IgD-negative memory B cell (primary cell): Measurements from ENCODE around the gene CST2. TPM values are rescaled to one million over a fixed set of nuclear protein-coding genes. Genes with fewer than 3 reads are reported as not detected.
"Not testable (repeated sequence)": the region's sequence is repeated elsewhere in the genome, so short reads cannot be mapped to it uniquely, and the experiment has no call there.

Experiments
- H3K27ac Mint-ChIP-seq, 3 donors: one replicate each; pipeline ENCODE4 v1.8.0; 2020 to 2022; ENCODE audit warnings: mild to moderate bottlenecking in 3 of 3, mixed read lengths in 3 of 3, moderate library complexity in 1 of 3
- H3K27me3 Mint-ChIP-seq: one replicate; pipeline ENCODE4 v1.8.0; 2021; ENCODE audit warnings: mixed read lengths
- H3K36me3 Mint-ChIP-seq: one replicate; pipeline ENCODE4 v1.8.0; 2020; ENCODE audit warnings: mild to moderate bottlenecking, mixed read lengths
- H3K4me1 Mint-ChIP-seq, 3 donors: one replicate each; pipeline ENCODE4 v1.8.0; 2020 to 2022; ENCODE audit warnings: mixed read lengths in 3 of 3, mild to moderate bottlenecking in 1 of 3
- H3K4me3 Mint-ChIP-seq, 4 donors: one replicate each; pipeline ENCODE4 v1.8.0; 2020 to 2022; ENCODE audit warnings: mild to moderate bottlenecking in 4 of 4, mixed read lengths in 4 of 4, moderate library complexity in 3 of 4
- H3K9me3 Mint-ChIP-seq, 3 donors: one replicate each; pipeline ENCODE4 v1.8.0; 2020 to 2021; ENCODE audit warnings: mixed read lengths in 3 of 3, mild to moderate bottlenecking in 1 of 3
- polyA plus RNA-seq: library from polyadenylated mRNA; unstranded; fragments of 300-500 nt; fragmentation: Illumina TruSeq; gene quantifications from one replicate; pipeline ENCODE4 v1.2.3, GENCODE V29; 2021

The CST2 gene
- not detected for polyA plus RNA-seq

GRCh38 chr20:23826541-23827021, at the start of gene CST2:
Gene CST2 (minus strand): TSS chr20:23826729. CDS start chr20:23826660, 69 bp downstream.
- peaks cover 3% of the 10 kb centered on the region for H3K27me3 Mint-ChIP-seq
- no peaks in the 10 kb centered on the region for H3K36me3 Mint-ChIP-seq
- peak within 1 kb of the TSS in 1 of 4 donors; percentile 74 for H3K4me3 Mint-ChIP-seq
- H3K27ac Mint-ChIP-seq: no peak within 1 kb of the TSS
- no peaks in the 10 kb centered on the region for H3K9me3 Mint-ChIP-seq
- H3K4me1 Mint-ChIP-seq: no peaks in the 10 kb centered on the region

DNA sequence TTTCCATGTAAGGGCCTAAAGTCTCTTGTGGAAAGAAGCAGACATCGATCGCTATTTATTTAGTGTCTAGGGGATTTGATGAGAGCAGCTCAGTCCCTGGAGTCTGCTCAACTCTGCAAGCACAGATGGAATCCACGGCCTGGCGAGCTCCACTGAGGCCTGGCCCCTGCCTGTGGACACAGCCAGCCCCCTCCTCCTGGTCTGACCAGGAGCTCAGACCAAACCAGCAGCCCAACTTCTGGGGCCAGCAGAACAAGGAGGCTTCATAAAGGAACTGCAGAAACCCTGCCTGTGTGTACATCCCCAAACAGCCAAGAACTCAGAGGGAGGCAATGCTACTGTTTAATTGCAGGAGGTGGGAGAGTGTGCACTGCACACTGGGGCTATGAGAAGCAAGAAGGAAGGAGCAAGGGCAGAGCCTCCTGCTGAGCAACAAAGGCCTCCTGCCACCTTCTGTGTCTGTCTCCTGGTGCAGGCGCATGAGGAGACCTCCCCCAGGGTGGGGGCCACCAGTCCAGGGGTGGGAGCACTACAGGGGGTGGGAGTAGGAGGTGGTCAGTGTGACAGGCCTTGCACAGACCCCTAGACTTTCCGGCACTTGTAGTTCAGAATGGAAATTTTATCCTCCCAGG, 49.2 kb upstream of the CST2 start:
- Mint-ChIP-seq H3K27ac (no peak overlapping the region), H3K36me3 (no peaks in the 10 kb centered on the region), H3K4me3 (no peak overlapping the region), H3K9me3 (peaks cover 1 to 3% (median 2%) of the 10 kb centered on the region in 3 donors), H3K27me3 (peaks cover 3% of the 10 kb centered on the region), H3K4me1 (no peaks in the 10 kb centered on the region)

GRCh38 chr20:23874747-23875146, 48.2 kb upstream of the CST2 start:
- Mint-ChIP-seq H3K36me3 (no peaks in the 10 kb centered on the region), H3K4me1 (no peaks in the 10 kb centered on the region), H3K9me3 (peaks cover 1 to 3% (median 2%) of the 10 kb centered on the region in 3 donors), H3K4me3 (no peak overlapping the region), H3K27ac (no peak overlapping the region), H3K27me3 (peaks cover 3% of the 10 kb centered on the region)

- no peaks in the 10 kb centered on the region for H3K4me1 Mint-ChIP-seq
- no peak overlapping the region for H3K4me3 Mint-ChIP-seq
- H3K27ac Mint-ChIP-seq: no peak overlapping the region
- peaks cover 1 to 3% (median 2%) of the 10 kb centered on the region in 3 donors for H3K9me3 Mint-ChIP-seq
- no peaks in the 10 kb centered on the region for H3K36me3 Mint-ChIP-seq
- peaks cover 7% of the 10 kb centered on the region for H3K27me3 Mint-ChIP-seq
These were observed 47.0 kb upstream of the CST2 start for GRCh38 chr20:23873370-23874015.

DNA sequence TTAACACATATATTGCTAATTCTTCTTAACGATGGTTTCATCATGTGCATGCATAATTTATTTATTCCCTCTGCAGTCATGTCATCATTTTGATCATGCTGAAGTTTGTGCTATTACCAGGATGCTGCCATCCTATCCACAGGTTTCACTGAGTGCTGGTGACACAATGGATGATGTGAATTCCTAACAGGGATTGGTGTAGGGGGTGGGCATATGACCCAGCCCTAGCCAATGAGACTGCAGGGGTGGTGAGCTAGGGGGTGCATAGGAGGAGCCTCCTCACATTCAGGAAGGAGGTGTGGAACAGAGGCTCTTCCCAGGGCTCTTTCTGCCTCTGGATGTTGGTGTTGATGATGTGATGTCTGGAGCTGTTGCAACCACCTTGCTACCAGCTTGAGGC, 45.5 kb upstream of the CST2 start:
- no peak overlapping the region for H3K4me3 Mint-ChIP-seq
- no peak overlapping the region for H3K27ac Mint-ChIP-seq
- H3K36me3 Mint-ChIP-seq: no peaks in the 10 kb centered on the region
- no peaks in the 10 kb centered on the region for H3K4me1 Mint-ChIP-seq
- peaks cover 1 to 3% (median 2%) of the 10 kb centered on the region in 3 donors for H3K9me3 Mint-ChIP-seq
- peaks cover 9% of the 10 kb centered on the region for H3K27me3 Mint-ChIP-seq

- no peak overlapping the region for H3K4me3 Mint-ChIP-seq
These were observed 43.9 kb upstream of the CST2 start for GRCh38 chr20:23870461-23870860.

DNA sequence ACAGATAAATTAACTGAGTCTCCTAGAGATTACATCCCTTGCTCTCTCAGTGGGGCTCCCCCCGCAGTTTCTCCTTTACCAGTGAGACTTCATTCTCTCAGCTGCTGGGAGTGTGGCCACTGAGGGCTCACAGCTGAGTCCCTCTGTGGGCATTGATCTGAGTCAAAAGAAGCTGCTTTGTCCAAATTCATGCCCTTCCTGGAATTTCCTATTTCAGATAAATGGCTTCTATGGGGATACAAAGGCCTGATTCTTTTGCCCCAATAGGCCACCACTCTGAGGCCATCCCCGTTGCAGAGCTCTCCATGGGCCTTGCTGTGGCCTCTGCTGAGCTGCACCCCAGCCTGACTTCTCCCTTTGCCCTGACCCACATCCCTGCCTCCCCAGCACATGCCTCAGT, 43.0 kb upstream of the CST2 start:
- Mint-ChIP-seq H3K27me3 (peaks cover 12% of the 10 kb centered on the region), H3K36me3 (no peaks in the 10 kb centered on the region), H3K4me3 (no peak overlapping the region), H3K4me1 (no peaks in the 10 kb centered on the region), H3K9me3 (peaks cover 1 to 3% (median 2%) of the 10 kb centered on the region in 3 donors), H3K27ac (no peak overlapping the region)

More at GRCh38 chr20:23870461-23870860, 43.9 kb upstream of the CST2 start:
- H3K4me1 Mint-ChIP-seq: no peaks in the 10 kb centered on the region
- peaks cover 1 to 3% (median 2%) of the 10 kb centered on the region in 3 donors for H3K9me3 Mint-ChIP-seq
- no peaks in the 10 kb centered on the region for H3K36me3 Mint-ChIP-seq
- H3K27me3 Mint-ChIP-seq: peaks cover 12% of the 10 kb centered on the region
- no peak overlapping the region for H3K27ac Mint-ChIP-seq

DNA sequence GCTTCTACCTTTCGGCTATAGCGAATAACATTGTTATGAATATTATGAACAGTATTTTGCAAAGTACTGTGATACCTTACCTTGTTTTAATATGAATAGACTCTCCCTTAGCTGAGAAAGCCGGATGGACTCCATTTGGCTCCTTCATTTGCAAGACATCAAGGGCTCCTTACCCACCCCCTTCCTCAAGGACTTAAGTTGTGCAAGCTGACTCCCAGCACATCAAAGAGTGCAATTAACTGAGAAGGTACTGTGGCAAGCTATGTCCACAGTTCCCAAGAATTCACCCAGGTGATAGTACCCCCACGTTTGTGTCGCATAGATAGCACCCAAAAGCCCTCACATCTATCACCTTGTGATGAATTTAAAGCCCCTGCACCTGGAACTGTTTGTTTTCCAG, 41.8 kb upstream of the CST2 start:
- peaks cover 1 to 3% (median 2%) of the 10 kb centered on the region in 3 donors for H3K9me3 Mint-ChIP-seq
- H3K36me3 Mint-ChIP-seq: no peaks in the 10 kb centered on the region
- no peak overlapping the region for H3K27ac Mint-ChIP-seq
- H3K27me3 Mint-ChIP-seq: peaks cover 10% of the 10 kb centered on the region
- no peaks in the 10 kb centered on the region for H3K4me1 Mint-ChIP-seq
- H3K4me3 Mint-ChIP-seq: no peak overlapping the region

- Mint-ChIP-seq H3K9me3 (peaks cover 0 to 4% (median 1%) of the 10 kb centered on the region in 3 donors), H3K4me1 (peaks cover 0 to 4% (median 0%) of the 10 kb centered on the region in 3 donors), H3K27ac (no peak overlapping the region), H3K4me3 (no peak overlapping the region), H3K36me3 (no peaks in the 10 kb centered on the region), H3K27me3 (peaks cover 10% of the 10 kb centered on the region)
These were observed 40.7 kb upstream of the CST2 start for GRCh38 chr20:23867152-23867776.

GRCh38 chr20:23860771-23861170, 34.2 kb upstream of the CST2 start:
- not testable (repeated sequence) for H3K9me3 Mint-ChIP-seq

DNA sequence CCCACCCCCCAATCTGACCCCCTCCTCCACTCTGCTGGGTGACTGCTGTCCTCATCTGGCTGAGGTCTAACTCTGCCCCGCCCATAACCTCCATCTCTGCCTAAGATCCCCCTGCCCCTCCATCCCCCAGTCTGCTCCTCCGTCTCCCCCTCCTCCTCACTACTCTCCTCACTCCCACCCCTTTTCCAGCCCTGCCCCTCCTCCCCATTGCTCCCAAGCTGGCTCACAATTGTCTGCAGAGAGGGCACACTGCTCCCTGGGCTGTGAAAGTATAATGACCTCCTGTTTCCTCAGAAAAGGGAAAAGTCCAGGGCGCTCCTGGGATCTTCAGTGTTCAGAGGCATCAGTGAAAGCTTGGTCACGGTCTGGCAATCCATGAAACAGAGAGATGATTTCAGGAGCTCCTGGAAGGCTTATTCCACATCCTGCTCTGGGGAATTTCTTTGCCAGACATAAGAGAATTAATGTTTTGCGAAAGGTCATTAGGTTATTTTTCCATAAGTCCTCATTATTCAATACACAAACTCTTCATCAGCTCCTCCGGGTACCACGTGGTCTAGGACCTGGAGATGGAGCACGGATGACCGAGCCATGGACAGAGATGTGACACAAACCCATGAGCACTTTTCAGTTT, 31.6 kb upstream of the CST2 start:
- no peaks in the 10 kb centered on the region for H3K36me3 Mint-ChIP-seq
- no peak overlapping the region for H3K4me3 Mint-ChIP-seq
- no peaks in the 10 kb centered on the region for H3K27me3 Mint-ChIP-seq
- H3K4me1 Mint-ChIP-seq: peaks cover 0 to 5% (median 0%) of the 10 kb centered on the region in 3 donors
- H3K27ac Mint-ChIP-seq: no peak overlapping the region
- H3K9me3 Mint-ChIP-seq: peaks cover 0 to 2% (median 2%) of the 10 kb centered on the region in 3 donors

More at GRCh38 chr20:23860771-23861170, 34.2 kb upstream of the CST2 start:
- H3K4me3 Mint-ChIP-seq, H3K36me3 Mint-ChIP-seq, H3K27me3 Mint-ChIP-seq, H3K4me1 Mint-ChIP-seq, H3K27ac Mint-ChIP-seq: not testable (repeated sequence)

- Mint-ChIP-seq H3K27ac (peak overlapping the region in 1 of 3 donors; percentile 31), H3K9me3 (no peaks in the 10 kb centered on the region), H3K36me3 (no peaks in the 10 kb centered on the region), H3K27me3 (no peaks in the 10 kb centered on the region), H3K4me1 (no peaks in the 10 kb centered on the region), H3K4me3 (no peak overlapping the region)
These were observed 30.2 kb upstream of the CST2 start for GRCh38 chr20:23856736-23857135.

DNA sequence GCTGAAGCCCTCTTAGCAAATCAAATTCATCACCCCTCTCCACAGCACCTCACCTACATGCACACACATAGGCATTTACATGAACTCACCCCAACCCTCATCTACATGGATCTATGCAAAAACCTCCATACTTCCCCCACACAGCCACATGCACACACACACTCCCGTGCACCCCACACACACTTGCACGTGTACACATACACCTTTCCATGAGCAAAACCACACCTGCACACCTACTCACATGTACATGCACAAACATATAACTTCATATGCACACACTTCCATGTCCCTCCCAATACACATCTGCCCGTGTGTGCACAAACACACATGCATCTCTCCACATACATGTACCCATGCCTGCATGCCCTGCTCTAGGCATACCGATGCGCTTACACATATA, 29.7 kb upstream of the CST2 start:
- H3K27ac Mint-ChIP-seq: no peak overlapping the region
- no peaks in the 10 kb centered on the region for H3K36me3 Mint-ChIP-seq
- H3K9me3 Mint-ChIP-seq: no peaks in the 10 kb centered on the region
- H3K4me3 Mint-ChIP-seq: no peak overlapping the region
- H3K27me3 Mint-ChIP-seq: no peaks in the 10 kb centered on the region
- no peaks in the 10 kb centered on the region for H3K4me1 Mint-ChIP-seq

GRCh38 chr20:23841693-23842092, 15.2 kb upstream of the CST2 start:
- no peaks in the 10 kb centered on the region for H3K27me3 Mint-ChIP-seq
- H3K36me3 Mint-ChIP-seq: no peaks in the 10 kb centered on the region
- peaks cover 0 to 26% (median 11%) of the 10 kb centered on the region in 3 donors for H3K9me3 Mint-ChIP-seq
- no peak overlapping the region for H3K4me3 Mint-ChIP-seq
- H3K27ac Mint-ChIP-seq: no peak overlapping the region
- peaks cover 0 to 2% (median 0%) of the 10 kb centered on the region in 3 donors for H3K4me1 Mint-ChIP-seq

DNA sequence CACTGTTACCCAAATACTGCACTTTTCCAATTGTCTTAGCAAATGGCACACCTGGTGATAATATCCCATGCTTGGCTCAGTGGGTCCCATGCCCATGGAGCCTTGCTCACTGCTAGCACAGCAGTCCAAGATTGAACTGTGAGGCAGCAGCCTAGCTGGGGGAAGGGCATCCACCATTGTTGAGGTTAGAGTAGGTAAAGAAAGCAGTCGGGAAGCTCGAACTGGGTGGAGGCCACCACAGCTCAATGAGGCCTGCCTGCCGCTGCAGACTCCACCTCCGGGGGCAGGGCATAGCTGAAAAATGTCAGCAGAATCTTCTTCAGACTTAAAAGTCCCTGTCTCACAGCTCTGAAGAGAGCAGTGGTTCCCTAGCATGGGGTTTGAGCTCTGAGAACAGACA, 9.2 kb upstream of the CST2 start:
- H3K36me3 Mint-ChIP-seq: no peaks in the 10 kb centered on the region
- no peak overlapping the region for H3K27ac Mint-ChIP-seq
- H3K27me3 Mint-ChIP-seq: peaks cover 2% of the 10 kb centered on the region
- no peak overlapping the region for H3K4me3 Mint-ChIP-seq
- H3K9me3 Mint-ChIP-seq: peaks cover 0 to 20% (median 11%) of the 10 kb centered on the region in 3 donors
- H3K4me1 Mint-ChIP-seq: peaks cover 0 to 2% (median 0%) of the 10 kb centered on the region in 3 donors
